NCI-H82 treated with DMSO at 0.1 percent for 48 hours (cell line): Measurements from ENCODE around the gene TNFAIP1.

Experiments
- DNase-seq: peaks from one replicate; lab custom pipeline; 2025; ENCODE audit not compliant: unreplicated experiment; lab: John Stamatoyannopoulos, UW

The TNFAIP1 gene

GRCh38 chr17:28395426-28395825, 59.9 kb downstream of the TNFAIP1 start:
- DNase-seq, result no peak

DNA sequence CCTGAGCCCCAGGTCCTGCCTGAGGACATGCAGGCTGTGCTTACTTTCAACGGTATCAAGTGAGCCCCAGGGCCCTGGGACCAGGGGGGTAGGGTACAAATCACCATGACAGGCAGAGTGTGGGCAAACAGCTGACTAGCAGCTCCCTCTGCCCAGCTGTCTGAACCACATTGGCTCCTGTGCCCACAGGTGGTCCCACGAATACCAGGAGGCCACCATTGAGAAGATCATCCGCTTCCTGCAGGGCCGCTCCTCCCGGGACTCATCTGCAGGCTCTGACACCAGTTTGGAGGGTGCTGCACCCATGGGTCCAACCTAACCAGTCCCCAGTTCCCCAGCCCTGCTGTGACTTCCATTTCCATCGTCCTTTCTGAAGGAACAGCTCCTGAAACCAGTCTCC, 60.4 kb downstream of the TNFAIP1 start:
- DNase-seq, result no peak
